ENCODE results near the gene SNORC.

DNA sequence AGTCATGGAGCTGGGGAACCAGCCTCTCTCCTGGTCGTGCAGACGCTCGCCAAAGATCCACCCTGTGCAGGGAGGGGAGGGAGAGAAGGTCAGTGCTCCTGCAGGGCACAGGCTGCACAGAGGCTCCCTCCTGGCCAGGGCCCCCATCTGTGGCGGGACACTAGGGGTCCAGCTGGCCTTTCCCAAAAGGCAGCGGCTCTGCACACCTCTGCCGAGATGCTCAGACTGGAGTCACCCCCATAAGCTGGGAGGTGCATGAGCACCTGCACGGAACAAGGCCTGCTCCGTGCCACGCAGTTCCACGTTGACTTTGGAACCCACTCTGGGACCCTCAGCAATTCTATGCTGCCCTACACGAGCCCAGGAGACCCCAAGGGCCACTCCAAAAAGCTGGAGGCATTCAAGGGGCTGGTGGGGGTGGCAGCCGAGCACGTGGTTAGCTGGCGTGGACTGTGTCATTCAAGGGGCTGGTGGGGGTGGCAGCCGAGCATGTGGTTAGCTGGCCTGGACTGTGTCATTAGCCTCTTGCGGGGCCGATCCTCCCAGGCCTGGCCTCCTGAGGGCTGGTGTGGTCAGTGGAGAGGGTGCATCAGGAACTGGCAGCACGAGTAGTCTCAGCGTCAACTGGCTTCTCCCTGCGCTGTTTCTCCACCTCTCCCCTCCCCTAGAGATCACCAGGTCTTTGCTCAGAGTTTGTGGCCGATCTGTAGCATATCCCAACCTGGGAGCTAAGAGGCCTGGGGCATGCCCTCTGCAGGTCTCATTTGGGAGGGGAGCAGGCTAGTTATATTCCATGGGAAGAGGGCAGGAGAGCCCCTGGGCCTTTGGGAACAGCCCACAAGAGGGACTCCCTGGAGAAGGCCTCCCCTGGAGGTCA, 9.8 kb downstream of the SNORC start:
- TF ChIP-seq, protein P1, sequence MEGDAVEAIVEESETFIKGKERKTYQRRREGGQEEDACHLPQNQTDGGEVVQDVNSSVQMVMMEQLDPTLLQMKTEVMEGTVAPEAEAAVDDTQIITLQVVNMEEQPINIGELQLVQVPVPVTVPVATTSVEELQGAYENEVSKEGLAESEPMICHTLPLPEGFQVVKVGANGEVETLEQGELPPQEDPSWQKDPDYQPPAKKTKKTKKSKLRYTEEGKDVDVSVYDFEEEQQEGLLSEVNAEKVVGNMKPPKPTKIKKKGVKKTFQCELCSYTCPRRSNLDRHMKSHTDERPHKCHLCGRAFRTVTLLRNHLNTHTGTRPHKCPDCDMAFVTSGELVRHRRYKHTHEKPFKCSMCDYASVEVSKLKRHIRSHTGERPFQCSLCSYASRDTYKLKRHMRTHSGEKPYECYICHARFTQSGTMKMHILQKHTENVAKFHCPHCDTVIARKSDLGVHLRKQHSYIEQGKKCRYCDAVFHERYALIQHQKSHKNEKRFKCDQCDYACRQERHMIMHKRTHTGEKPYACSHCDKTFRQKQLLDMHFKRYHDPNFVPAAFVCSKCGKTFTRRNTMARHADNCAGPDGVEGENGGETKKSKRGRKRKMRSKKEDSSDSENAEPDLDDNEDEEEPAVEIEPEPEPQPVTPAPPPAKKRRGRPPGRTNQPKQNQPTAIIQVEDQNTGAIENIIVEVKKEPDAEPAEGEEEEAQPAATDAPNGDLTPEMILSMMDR (IDR thresholded peaks at IDR 0.05; ENCODE audit: low read depth, low read length, poor library complexity, severe bottlenecking): no peak
- no peak for TF ChIP-seq EZH2phosphoT487 (IDR thresholded peaks at IDR 0.05; ENCODE audit: borderline replicate concordance, low read length)

Measured in DOHH2 (cell line).